ENCODE measurements around the gene PATL2. TPM values are rescaled to one million over a fixed set of nuclear protein-coding genes. Genes with fewer than 3 reads are reported as not detected.

Gene PATL2
- total and polyA plus RNA-seq, 7 donors, result 0.03 to 0.88 (median 0.23) TPM; not detected in 2

GRCh38 chr15:44736181-44736765 lies 25.1 kb upstream of the PATL2 start, which contains the start of gene TRIM69:
Gene TRIM69, plus strand, starts transcription at chr15:44736528. Its CDS starts 177 bp downstream, at chr15:44736705.
- no peak within 1 kb of the TSS for H3K4me3 ChIP-seq
- WGBS, 3 donors, result 76 to 91% (median 81%) methylated on average over 3 of the region's 3 CpGs
- H3K36me3 ChIP-seq (ENCODE audit: insufficient read depth in 1 of 2, low read depth in 1 of 2), result peaks cover 4 to 12% of the 10 kb centered on the region in 2 donors
- no peaks in the 10 kb centered on the region for H3K9me3 ChIP-seq
- ATAC-seq (no peak), DNase-seq (no peak)
- peaks cover 2% of the 10 kb centered on the region for H3K4me1 ChIP-seq
- no peaks in the 10 kb centered on the region for H3K27me3 ChIP-seq (ENCODE audit: insufficient read depth in 3 of 3, low read length in 2 of 3)
- no peak for TF ChIP-seq CTCF (IDR thresholded peaks at IDR 0.05)
- H3K27ac ChIP-seq, result no peak within 1 kb of the TSS
- intact Hi-C loops (cut with DNase I), result loop anchor here (2.0 to 10.0 kb wide), 3 partner anchors 69 to 141 kb away; partner anchors contain the start of gene SPG11 (in 1 of the 2)

- peaks cover 4 to 13% of the 10 kb centered on the region in 2 donors for H3K36me3 ChIP-seq (ENCODE audit: insufficient read depth in 1 of 2, low read depth in 1 of 2)
- TF ChIP-seq CTCF (IDR thresholded peaks at IDR 0.05), result no peak
- peaks cover 6% of the 10 kb centered on the region for H3K4me1 ChIP-seq
- no peaks in the 10 kb centered on the region for H3K27me3 ChIP-seq (ENCODE audit: insufficient read depth in 3 of 3, low read length in 2 of 3)
- no peak overlapping the region for H3K27ac ChIP-seq
- intact Hi-C loops (cut with DNase I), result loop anchor here (2.0 to 10.0 kb wide), 3 partner anchors 69 to 141 kb away; partner anchors contain the start of gene SPG11 (in 1 of the 2)
- 59 to 62% (median 60%) methylated on average over 8 of the region's 8 CpGs for WGBS, 3 donors
- DNase-seq (peak; percentile 58 to 71), ATAC-seq (peak in 2 of 4 donors; percentile 38 to 46)
- no peak overlapping the region for H3K4me3 ChIP-seq
- H3K9me3 ChIP-seq, result no peaks in the 10 kb centered on the region
Measured at GRCh38 chr15:44735482-44736180, 24.5 kb upstream of the PATL2 start.

- Histone ChIP-seq H3K27ac (no peak overlapping the region), H3K4me3 (no peak overlapping the region), H3K27me3 (ENCODE audit: insufficient read depth in 3 of 3, low read length in 2 of 3) (no peaks in the 10 kb centered on the region), H3K36me3 (ENCODE audit: insufficient read depth in 1 of 2, low read depth in 1 of 2) (peaks cover 4 to 13% of the 10 kb centered on the region in 2 donors), H3K4me1 (peaks cover 10% of the 10 kb centered on the region), H3K9me3 (no peaks in the 10 kb centered on the region)
- TF ChIP-seq CTCF (IDR thresholded peaks at IDR 0.05), result no peak
- no peak for ATAC-seq
- DNase-seq, result no peak
- WGBS, 3 donors, result 67 to 74% (median 71%) methylated on average over 2 of the region's 2 CpGs
- intact Hi-C loops (cut with DNase I), result loop anchor here in 1 of 2 donors (10.0 kb wide), 1 partner anchor 140 kb away; no protein-coding TSS in a partner anchor
Measured at GRCh38 chr15:44734839-44735481, 23.8 kb upstream of the PATL2 start.

GRCh38 chr15:44729408-44730127 lies 18.4 kb upstream of the PATL2 start:
- H3K27me3 ChIP-seq (ENCODE audit: insufficient read depth in 3 of 3, low read length in 2 of 3), result no peaks in the 10 kb centered on the region
- peak overlapping the region; percentile 89 for H3K4me3 ChIP-seq
- TF ChIP-seq CTCF (IDR thresholded peaks at IDR 0.05), result no peak
- ATAC-seq (peak in 3 of 4 donors; percentile 16 to 31 (median 29)), DNase-seq (peak; percentile 38 to 54)
- peaks cover 4 to 13% of the 10 kb centered on the region in 2 donors for H3K36me3 ChIP-seq (ENCODE audit: insufficient read depth in 1 of 2, low read depth in 1 of 2)
- intact Hi-C loops (cut with DNase I), result loop anchor here in 1 of 2 donors (10.0 kb wide), 1 partner anchor 135 kb away; no protein-coding TSS in a partner anchor
- peaks cover 15% of the 10 kb centered on the region for H3K4me1 ChIP-seq
- H3K9me3 ChIP-seq, result no peaks in the 10 kb centered on the region
- WGBS, 3 donors, result 2 to 5% (median 2%) methylated on average over 21 of the region's 21 CpGs
- H3K27ac ChIP-seq, result peak overlapping the region; percentile 93

Measured in psoas muscle (tissue), 8 donors.